22Rv1 (cell line): ENCODE measurements around the gene EXOSC5.
"Not testable (repeated sequence)": the region's sequence is repeated elsewhere in the genome, so short reads cannot be mapped to it uniquely, and the experiment has no call there.

Experiments used
- H3K27ac ChIP-seq: fragments of 450-650 bp; 2 replicates; pipeline ENCODE4 v1.5.1; 2017
- CTCF ChIP-seq: fragments of 450-650 bp; IDR thresholded peaks from 2 replicates; pipeline ENCODE4 v1.5.1; 2017; ENCODE audit warnings: mild to moderate bottlenecking
- ZFX ChIP-seq: fragments of 450-650 bp; IDR thresholded peaks from 2 replicates; pipeline ENCODE4 v1.6.1; 2017; ENCODE audit warnings: antibody characterized with exemption, borderline replicate concordance

EXOSC5 gene

GRCh38 chr19:41386442-41386841 is 10.7 kb downstream of the EXOSC5 start:
- TF ChIP-seq CTCF (no peak), ZFX (no peak)
- no peak overlapping the region for H3K27ac ChIP-seq

GRCh38 chr19:41384351-41384750 is 12.8 kb downstream of the EXOSC5 start:
- no peak for TF ChIP-seq ZFX
- TF ChIP-seq CTCF: no peak
- H3K27ac ChIP-seq: no peak overlapping the region

- H3K27ac ChIP-seq: not testable (repeated sequence)
Observed at GRCh38 chr19:41381536-41381935, 15.6 kb downstream of the EXOSC5 start.

GRCh38 chr19:41377977-41378709 is 19.0 kb downstream of the EXOSC5 start:
- H3K27ac ChIP-seq: no peak overlapping the region
- no peak for TF ChIP-seq CTCF
- TF ChIP-seq ZFX: no peak

- TF ChIP-seq ZFX (no peak), CTCF (no peak)
- no peak overlapping the region for H3K27ac ChIP-seq
Observed at GRCh38 chr19:41376998-41377365, 20.2 kb downstream of the EXOSC5 start.

GRCh38 chr19:41376241-41376997 is 20.7 kb downstream of the EXOSC5 start, which contains the start of gene TMEM91:
TSS of gene TMEM91 (plus strand) at chr19:41376533. CDS start at chr19:41378310, 1,777 bp downstream.
- no peak within 1 kb of the TSS for H3K27ac ChIP-seq
- TF ChIP-seq CTCF (no peak), ZFX (no peak)

GRCh38 chr19:41373993-41374392 is 23.2 kb downstream of the EXOSC5 start:
- H3K27ac ChIP-seq: no peak overlapping the region

More at GRCh38 chr19:41373993-41374392, 23.2 kb downstream of the EXOSC5 start:
- TF ChIP-seq CTCF (no peak), ZFX (no peak)
